HG03108 (cell line): ENCODE results near the gene TMEM184A.
A peak's percentile ranks its signal among the peaks of the same experiment; 100 is the strongest.

Experiments
- ATAC-seq: cut with Tn5 transposase; IDR thresholded peaks from one replicate; pipeline ENCODE4 v1.9.1; 2021; ENCODE audit warnings: moderate library complexity; ENCODE audit not compliant: unreplicated experiment

TMEM184A gene

DNA sequence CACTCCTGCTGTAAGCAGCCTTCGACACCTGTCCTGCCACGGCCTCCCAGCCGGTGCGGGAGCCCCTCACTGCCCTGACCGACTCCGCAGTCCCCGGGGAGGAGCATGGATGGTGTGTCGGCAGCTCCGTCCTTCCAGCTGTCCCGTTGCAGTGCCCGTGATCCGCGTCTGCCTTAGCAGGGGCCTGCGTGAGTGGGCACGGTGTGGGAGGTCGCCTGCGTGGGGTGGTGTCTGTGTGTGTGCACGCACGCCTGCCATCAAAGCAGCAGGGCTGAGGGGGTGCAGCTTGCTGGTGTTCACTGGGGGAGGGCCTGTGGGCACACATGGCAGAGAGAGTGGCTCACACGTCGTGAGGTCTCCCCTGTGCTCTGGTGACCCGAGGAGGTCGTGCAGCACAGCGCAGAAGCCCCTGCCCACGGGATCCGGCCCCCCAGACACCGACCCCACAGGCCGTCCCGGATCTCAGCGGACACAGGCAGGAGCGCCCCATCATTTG, 15.2 kb downstream of the TMEM184A start:
- ATAC-seq, result no peak

DNA sequence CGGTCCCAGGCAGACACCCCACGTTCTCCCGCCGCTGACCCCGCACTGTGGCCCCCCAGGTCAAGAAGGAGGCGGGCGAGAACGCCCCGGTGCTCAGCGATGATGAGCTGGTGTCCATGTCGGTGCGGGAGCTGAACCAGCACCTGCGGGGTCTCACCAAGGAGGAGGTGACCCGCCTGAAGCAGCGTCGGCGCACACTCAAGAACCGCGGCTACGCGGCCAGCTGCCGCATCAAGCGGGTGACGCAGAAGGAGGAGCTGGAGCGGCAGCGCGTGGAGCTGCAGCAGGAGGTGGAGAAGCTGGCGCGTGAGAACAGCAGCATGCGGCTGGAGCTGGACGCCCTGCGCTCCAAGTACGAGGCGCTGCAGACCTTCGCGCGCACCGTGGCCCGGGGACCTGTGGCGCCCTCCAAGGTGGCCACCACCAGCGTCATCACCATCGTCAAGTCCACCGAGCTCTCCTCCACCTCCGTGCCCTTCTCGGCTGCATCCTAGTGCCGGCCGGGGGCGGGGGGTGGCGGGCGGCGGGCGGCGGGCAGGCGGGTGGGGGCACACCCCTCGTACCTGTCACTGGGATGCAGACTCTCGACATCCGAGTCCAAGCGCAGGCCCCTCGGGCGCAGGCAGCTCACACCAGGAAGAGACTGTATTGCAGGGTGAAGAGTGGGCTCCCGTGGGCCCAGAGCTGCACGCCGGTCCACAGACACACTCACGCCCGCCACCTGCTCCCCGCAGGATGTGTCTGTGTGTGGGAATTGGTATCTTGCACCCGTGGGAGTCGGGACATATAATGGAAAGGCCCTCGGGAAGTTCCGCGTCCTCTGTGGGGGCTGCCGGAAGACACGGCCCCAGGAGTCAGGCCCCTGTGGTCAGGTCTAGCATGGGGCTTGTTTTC, 15.9 kb downstream of the TMEM184A start:
- ATAC-seq, result no peak

DNA sequence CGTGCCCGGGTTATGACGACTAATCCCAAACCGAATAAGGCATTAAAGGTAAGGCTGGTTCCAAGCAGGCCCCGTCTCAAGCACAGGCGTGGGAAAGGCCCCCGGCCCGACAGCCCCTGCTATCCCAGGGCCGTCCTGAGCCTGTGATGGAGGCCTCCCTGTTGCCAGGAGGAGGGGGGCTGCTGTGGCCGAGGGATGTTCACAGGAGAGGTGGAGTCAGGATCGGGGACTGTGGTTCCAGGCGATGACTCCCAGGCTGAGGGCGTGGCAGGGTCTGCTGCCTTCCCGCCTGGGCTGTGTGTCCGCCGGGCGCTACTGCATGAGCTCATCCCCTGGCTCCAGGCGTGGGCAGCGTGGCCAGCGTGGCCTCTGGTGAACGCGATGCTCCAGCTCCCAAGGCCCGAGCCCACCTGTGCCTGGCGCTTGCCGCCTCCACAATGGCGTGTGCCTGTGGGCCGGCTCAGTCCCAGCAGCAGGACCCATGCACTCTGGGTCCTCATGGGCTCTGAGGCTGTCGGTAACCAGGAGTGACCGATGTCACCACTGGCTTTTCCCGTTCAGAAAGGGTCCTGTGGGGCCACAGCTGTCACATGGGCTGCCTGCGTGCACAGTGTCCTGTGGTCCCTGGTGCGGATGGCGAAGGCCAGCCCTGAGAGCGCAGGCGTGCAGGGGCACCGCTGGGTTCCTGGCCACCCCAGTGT, 16.7 kb downstream of the TMEM184A start:
- no peak for ATAC-seq

DNA sequence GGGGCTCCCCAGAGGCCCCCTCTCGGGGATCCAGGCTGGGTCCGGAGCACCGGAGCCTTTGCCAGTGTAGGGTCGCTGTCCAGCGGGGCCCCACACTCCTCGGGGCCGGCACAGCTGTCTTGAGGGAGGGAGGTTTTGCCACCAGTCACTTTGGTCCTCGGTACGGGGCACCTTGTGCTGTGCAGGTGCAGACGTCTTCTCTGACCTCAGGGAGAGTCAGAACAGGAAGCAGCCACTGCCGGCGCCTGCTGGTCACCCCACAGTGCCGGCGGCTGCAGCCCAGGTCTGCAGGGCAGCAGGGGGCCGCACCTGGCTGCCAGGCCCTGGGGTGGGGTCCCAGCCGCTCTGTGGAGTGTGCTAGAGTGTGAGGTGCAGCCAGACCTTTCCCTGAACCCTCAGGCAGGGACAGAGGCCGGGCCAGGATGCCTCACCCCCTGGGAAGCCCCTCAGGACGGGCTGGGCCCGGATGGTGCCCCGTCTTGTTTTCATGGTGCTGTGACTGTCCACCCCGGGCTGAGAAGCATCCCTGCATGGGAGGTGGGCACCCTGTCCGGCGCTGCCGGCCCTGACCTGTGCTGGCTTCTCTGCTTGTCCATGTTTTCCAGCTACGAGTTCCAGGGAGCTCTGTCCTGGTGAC, 17.3 kb downstream of the TMEM184A start:
- ATAC-seq, result no peak

DNA sequence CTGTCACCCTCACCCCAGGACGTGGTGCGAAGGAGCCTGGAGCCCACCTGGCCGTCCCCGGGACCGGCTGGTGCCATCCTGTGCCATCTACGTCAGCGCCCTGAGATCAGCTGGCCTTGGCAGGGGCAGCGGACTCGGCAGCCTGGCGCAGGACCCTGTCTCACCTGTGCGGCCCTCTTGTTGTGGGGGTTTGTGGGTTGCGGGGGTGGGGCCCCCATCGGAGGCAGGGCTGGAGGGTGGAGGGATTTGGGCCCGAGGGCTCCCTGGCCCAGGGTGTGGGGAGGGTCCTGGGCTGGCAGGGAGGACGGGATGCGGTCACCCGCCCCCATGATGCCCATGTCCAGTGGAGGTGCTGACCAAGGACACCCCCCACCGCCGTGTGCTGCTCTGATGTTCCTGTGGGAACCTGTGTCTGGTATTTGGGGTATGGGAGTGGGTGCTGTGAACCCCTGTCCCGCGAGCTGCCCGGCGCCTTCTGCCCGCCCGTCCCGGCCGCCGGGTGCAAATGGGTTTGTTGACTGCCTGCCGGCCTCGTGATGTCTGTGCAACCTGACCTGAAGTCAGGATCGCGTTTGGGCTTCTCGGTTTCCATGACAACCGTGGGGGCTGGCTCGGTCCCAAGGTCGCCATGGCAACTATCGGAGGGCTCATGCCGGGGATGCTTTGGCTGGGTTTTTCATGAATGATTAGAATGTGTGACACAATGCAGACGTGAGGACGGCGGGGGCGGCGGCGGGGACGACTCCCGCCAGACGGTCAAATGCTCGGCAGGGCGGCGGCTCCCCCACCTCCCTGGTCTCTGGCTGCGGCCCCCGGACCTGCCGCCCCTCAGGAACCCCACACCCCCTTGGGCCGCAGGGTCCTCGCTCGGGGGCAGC, 18.2 kb downstream of the TMEM184A start:
- ATAC-seq, result no peak

DNA sequence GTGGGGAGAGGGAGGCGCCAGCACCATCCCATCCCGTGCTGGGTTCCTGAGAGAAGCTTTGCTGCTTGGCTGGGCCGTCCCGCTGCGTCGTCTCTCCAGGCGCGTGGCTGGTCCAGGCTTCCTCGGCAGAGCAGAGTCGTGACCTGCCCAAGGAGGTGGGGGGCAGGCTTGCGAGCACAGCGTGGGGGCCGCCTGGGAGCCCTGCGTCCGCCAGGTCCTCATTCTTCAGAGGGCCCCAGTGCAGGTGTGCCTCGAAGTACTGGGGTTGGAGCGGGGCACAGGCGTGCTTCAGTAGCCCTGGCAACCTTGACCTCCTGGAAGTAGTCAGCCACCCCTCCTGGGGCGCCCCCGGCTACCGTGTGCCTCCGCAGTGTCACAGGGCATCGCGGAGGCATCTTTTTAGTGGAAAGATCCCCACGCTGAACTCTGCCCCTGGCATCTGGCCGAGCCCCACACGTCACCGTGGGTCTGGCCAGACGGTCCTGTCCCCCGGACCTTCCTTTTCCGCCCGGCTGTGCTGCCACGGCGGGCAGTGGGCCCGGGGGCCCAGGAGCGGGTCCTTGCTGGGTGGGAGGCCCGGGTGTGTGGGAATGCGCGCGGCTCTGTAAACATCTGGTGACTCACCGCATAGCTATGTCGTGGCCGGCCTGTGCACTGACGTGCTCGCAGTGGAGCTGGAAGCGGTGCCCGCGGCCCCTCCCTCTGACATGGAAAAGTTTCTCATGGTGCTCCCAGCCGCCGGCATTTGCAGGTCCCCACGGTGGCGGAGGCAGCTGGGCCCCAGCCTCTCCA, 19.1 kb downstream of the TMEM184A start:
- ATAC-seq, result no peak

DNA sequence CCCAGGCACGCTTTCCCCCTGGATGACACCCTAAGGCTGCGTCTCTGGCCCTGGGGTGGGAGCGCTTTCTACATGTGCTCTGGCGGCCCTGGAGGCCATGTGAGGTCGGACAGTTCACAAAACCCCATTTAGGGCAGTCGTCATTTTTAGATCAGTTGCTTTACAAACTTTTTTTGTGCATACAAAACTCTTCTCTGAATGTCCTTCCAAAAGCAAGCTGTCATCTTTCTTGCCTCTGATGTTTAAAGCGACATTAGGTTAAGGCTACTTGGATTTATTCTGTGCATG, 19.6 kb downstream of the TMEM184A start:
- no peak for ATAC-seq

DNA sequence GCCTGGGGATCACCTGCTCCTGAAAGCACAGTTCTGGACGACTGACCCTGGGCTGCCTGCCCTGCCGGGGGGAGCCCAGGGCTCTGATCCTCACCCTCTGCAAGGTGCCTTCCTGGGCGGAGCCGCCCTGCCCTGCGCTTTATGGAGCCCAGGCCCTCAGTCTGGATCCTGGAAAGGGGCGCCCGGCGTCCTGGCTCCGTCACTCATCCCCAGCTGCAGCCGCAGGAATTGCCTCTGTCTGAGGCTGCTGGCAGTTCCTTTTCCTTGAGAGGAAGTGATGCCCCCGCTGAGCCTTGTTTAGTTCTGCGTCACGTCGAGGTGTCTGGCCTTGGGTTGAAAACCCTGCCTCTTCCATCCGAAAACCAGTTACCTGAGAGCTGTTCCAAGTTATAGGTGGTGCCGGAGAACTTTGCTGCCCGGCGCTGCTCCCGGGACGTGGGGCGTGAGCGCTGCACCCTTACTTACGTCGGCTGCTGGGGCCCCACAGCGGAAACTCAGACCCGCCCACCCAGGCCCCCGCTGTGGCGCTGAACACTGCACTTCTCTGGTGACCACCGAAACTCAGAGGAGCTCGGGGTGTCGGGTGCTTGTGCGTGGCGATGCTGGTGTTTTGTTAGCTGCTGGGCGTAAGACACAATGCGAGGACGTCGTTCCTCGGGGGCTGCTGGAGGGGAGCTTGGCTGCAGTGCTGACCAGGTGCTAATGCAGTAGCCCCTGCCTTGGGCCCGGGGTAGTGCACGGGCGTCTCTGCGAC, 20.1 kb downstream of the TMEM184A start:
- ATAC-seq, result no peak

DNA sequence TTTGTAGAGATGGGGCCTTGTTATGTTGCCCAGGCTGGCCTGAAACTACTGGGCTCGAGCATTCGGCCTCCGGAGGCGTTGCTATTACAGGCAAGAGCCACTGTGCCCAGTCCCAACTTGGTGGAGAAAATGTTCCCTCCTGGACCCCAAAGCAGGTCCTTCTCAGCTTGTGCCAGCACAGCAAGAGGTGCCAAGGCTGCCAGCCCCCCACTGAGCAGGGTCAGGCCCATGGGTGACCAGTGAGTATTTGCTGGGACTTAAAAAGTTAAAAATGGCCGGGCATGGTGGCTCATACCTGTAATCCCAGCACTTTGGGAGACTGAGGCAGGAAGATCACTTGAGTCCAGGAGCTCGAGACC, 20.9 kb downstream of the TMEM184A start:
- ATAC-seq, result no peak

DNA sequence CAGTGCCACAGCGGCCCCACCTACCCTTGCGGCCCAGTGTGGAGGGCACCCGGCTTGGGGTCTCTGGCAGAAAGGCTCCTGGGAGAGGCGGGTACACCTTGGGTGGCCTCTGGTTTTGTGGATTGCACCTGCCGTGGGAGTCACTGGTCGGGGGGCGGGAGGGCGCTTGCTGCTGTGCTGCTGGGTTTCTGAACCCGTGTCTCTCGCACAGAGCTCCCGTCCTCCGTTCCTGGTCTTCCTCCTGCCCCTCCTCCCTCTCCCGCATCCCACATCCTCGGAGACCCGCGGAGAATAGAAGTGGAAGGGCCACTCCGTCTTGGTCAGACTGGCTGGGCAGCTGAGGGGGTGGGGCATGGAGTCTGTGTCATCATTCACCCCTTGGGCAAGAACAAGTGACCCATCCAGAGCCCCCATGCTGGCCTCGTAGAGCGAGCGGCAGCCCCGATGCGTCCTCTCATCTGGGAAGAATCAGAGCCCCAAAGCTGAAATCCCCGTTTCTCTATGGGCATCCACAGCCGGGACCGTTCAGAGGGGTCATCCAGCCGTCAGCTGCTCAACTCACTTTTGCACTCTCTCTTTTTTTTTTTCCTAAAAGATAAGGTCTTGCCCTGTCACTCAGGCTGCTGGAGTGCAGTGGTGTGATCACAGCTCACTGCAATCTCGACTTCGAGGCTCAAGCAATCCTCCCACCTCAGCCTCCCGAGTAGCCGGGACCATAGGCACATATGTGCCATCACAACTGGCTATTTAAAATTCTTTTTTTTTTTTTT, 21.5 kb downstream of the TMEM184A start:
- ATAC-seq, result no peak

DNA sequence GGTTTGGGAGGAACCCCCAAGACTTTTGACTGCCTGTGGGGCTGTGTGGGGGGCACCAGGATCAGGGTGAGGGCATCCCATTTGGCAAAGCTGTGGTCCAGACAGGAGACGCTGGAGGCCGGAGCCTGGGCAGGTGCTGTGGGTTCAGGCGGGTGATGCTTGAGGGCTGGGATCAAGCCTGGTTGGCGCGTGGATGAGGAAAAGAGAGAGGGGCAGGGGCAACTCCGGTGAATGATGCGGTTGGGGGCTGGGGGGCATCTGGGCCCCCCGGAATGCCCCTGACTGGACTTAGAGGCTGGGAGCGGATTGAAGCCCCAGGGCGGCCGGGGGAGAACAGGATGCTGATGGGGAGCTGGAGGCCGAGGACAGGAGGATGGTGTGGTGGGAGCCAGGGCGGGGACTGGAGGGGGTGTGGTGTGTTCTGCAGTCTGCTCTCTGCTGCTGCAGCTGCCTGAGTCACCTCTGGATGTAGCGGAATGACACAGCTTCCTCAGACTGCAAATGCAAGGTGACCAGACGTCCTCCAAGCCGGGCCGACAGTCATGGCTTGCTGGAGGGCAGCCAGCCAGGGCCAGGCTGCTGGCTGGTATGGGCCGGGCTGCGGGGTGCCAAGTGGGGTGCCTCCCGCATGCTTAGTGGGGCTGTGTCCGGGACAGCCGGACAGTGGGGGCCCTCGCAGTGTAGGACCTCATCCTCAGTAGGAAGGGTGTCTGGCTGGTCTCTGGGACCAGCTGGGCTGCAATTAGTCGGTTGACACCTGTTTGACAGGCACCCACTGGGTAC, 22.3 kb downstream of the TMEM184A start:
- ATAC-seq, result no peak

DNA sequence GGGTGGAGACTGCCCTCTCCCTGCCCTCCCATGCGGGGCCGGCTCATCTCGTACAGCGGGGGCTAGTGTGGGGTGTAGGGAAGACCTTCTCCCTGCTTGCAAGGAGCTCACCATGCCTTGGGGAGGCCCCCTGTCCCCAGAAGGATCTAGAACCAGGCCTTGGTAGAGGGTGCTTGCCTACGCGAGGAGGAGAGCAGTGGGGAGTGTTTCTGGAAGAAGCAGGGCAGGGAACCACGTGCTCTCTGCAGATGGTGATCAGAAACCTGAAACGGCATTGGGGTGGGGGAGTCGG, 22.8 kb downstream of the TMEM184A start:
- no peak for ATAC-seq

DNA sequence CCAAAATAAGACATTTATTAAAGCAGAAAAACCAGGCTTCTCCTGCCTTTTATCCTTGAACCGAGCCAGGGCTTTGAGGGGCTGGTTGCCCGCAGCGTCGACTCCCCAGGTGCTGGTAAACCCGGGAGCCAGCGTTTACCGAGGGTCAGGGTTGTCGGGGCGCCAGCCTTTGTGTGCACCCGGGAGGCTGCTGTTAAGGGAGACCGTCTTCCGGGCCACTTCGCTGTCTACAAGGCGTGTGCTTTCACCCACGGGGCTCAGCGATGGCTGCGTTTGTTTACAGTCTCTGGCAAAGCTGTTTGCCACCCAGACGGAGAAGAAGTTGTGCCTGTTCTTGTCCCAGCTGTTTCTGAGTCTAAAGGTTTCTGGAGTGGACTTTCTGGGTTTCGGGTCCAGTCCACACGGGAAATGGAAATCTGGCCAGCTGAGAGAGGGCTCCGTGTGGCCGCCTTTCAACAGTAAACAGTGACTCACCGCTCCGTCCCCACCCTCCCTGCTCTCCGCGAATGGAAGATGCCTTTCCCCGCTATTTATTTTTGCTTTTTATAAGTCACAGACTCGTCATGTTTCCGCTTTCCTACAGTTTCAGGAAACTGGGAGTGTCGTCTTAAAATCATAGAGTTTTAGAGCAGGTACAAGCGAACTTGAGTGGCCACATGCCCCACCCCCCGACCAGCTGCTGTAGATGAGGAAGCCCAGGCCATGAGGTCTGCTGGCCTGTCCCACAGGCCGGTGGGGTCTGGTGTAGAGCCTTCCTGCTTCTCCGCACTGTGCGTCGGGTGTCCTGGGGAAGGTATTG, 23.4 kb downstream of the TMEM184A start:
- ATAC-seq, result no peak

DNA sequence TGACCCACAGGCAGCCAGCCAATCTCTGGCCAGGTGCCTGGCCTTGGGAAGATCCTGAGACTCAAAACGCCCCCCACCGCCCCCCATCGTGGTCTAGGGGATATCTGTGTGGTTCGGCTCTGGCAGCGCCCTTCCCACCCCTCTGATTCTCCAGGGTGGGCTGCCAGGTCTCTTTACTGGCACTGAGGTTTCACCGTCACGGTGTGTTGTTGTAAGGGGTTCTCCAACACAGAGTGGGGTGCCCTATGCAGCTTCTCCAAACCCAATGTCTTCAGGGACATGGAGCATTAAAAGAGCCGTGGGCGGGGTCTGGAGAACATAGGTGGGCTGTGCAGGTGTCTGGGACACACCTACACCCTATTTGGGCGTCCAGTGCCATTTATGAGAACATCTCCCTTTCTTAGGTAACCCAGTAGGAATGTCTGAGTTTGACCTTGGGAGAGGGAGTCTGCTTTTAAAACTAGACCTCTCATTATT, 24.0 kb downstream of the TMEM184A start:
- no peak for ATAC-seq

DNA sequence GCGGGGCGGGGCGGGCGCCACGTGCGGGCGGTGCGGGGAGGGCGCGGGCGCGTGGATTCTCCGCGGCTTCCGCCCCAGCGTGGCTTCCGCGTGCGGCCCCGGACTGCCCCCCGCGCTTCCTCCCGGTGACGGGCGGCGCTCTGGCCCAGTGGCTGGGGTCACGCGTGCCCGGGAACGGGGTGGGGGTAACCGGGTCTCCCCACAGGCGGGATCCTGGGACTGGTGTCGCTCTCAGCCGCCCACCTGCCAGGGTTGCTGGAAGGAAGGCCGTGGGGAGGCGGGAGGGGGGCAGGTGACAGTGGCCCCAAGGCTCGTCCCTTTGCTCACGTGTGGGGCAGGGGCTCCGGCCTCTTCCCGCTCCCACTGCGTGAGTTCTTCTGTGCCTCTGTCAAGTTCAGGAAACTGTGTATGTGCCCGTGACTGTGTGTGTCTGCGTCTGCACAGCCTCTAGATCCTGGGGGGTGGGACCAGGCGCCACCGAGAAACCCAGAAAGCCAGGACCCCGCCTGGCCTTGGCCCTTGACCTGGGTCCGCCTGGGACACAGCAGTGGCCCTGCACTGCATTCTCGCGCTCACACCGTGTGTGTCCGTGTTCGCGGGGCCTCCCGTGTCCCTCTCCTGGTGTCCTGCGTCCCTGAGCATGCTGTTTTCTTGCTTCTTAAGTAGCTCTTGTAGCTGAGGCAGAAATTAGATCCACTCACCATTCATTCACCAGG, 24.6 kb downstream of the TMEM184A start:
- no peak for ATAC-seq

DNA sequence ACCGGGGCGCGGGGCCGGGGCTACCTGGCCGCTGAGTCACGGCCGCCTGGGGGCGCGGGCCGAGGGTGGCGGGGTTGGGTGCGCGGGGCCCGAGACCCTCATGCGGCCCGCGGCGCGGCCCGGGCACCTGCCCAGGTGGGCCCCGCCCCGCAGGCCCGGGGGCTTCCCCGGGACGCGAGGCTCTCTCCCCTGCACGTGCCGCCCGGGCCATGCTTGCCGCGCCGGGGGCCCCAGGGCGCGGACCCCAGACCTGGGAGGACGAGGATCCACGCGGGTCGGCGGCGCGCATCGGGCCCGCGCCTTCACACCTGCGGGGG, 25.1 kb downstream of the TMEM184A start:
- ATAC-seq, result peak; percentile 12
